Measurements from ENCODE around the gene CDC40. TPM values are rescaled to one million over a fixed set of nuclear protein-coding genes. Genes with fewer than 3 reads are reported as not detected.

Gene CDC40
- 36.7 and 37.3 TPM in 2 replicates for total RNA-seq

GRCh38 chr6:110180228-110181008, at the start of gene CDC40:
Gene CDC40, plus strand, starts transcription at chr6:110180427. Its CDS starts 18 bp downstream, at chr6:110180445.
- Mint-ChIP-seq H3K27ac (no peak within 1 kb of the TSS), H3K27me3 (no peaks in the 10 kb centered on the region), H3K4me1 (peaks cover 12% of the 10 kb centered on the region), H3K36me3 (ENCODE audit: low read depth) (peaks cover 6% of the 10 kb centered on the region), H3K4me3 (no peak within 1 kb of the TSS), H3K9me3 (no peaks in the 10 kb centered on the region)
- CTCF ChIA-PET: interaction anchor here (0.6 to 4.8 kb wide), 7 partner anchors 8 to 210 kb away, joined by 3 to 45 read pairs (median 7); no protein-coding TSS in a partner anchor
- peak; percentile 48 for DNase-seq
- no peak for TF ChIP-seq CTCF (IDR thresholded peaks at IDR 0.05)
- peak; percentile 42 for ATAC-seq (ENCODE audit: low read depth)
- intact Hi-C loops (cut with micrococcal nuclease): loop anchor here (1.0 to 2.0 kb wide), 9 partner anchors 26 to 1085 kb away; partner anchors contain the start of genes AK9, AMD1, CD164 and CDK19
- POLR2A ChIA-PET: interaction anchor here (0.9 to 4.6 kb wide), 9 partner anchors 9 to 993 kb away, joined by 3 to 86 read pairs (median 4); partner anchors contain the start of genes CD164, GTF3C6 and SMPD2

- DNase-seq: no peak
- Mint-ChIP-seq H3K27ac (no peak overlapping the region), H3K4me1 (no peaks in the 10 kb centered on the region), H3K27me3 (no peaks in the 10 kb centered on the region), H3K9me3 (peaks cover 3% of the 10 kb centered on the region), H3K4me3 (no peak overlapping the region), H3K36me3 (ENCODE audit: low read depth) (no peaks in the 10 kb centered on the region)
- ChIA-PET CTCF (no interaction called here), POLR2A (no interaction called here)
- ATAC-seq (ENCODE audit: low read depth): no peak
- TF ChIP-seq CTCF (IDR thresholded peaks at IDR 0.05): no peak
- intact Hi-C loops (cut with micrococcal nuclease): no loop called here
Measured at GRCh38 chr6:110137924-110138887, 42.0 kb upstream of the CDC40 start.

GRCh38 chr6:110139052-110139451, 41.2 kb upstream of the CDC40 start:
- ATAC-seq (ENCODE audit: low read depth) (no peak), DNase-seq (no peak)
- peaks cover 2% of the 10 kb centered on the region for H3K9me3 Mint-ChIP-seq
- H3K4me1 Mint-ChIP-seq: no peaks in the 10 kb centered on the region
- CTCF ChIA-PET: no interaction called here
- POLR2A ChIA-PET: no interaction called here
- H3K27me3 Mint-ChIP-seq: no peaks in the 10 kb centered on the region
- no peak overlapping the region for H3K4me3 Mint-ChIP-seq
- TF ChIP-seq CTCF (IDR thresholded peaks at IDR 0.05): no peak
- H3K27ac Mint-ChIP-seq: no peak overlapping the region
- H3K36me3 Mint-ChIP-seq (ENCODE audit: low read depth): no peaks in the 10 kb centered on the region
- intact Hi-C loops (cut with micrococcal nuclease): no loop called here

- DNase-seq (no peak), ATAC-seq (ENCODE audit: low read depth) (no peak)
- POLR2A ChIA-PET: no interaction called here
- Mint-ChIP-seq H3K27ac (no peak overlapping the region), H3K4me3 (no peak overlapping the region), H3K9me3 (peaks cover 2% of the 10 kb centered on the region), H3K36me3 (ENCODE audit: low read depth) (no peaks in the 10 kb centered on the region), H3K27me3 (no peaks in the 10 kb centered on the region), H3K4me1 (no peaks in the 10 kb centered on the region)
- CTCF ChIA-PET: no interaction called here
- intact Hi-C loops (cut with micrococcal nuclease): no loop called here
- no peak for TF ChIP-seq CTCF (IDR thresholded peaks at IDR 0.05)
Measured at GRCh38 chr6:110140650-110141049, 39.6 kb upstream of the CDC40 start.
